SIG-M5 treated with dmso at 0.1 percent for 504 hours (cell line): Measurements from ENCODE around the gene TLL2.
"Not testable (repeated sequence)": the region's sequence is repeated elsewhere in the genome, so short reads cannot be mapped to it uniquely, and the experiment has no call there.

ENCODE experiments used
- DNase-seq: peaks from one replicate; lab custom pipeline; 2025; ENCODE audit not compliant: unreplicated experiment; lab: John Stamatoyannopoulos, UW

TLL2 gene

GRCh38 chr10:96513698-96514561, at the start of gene TLL2:
TSS of gene TLL2 (minus strand) at chr10:96513926. CDS start at chr10:96513685, 241 bp downstream.
- peak; percentile 81 for DNase-seq

DNA sequence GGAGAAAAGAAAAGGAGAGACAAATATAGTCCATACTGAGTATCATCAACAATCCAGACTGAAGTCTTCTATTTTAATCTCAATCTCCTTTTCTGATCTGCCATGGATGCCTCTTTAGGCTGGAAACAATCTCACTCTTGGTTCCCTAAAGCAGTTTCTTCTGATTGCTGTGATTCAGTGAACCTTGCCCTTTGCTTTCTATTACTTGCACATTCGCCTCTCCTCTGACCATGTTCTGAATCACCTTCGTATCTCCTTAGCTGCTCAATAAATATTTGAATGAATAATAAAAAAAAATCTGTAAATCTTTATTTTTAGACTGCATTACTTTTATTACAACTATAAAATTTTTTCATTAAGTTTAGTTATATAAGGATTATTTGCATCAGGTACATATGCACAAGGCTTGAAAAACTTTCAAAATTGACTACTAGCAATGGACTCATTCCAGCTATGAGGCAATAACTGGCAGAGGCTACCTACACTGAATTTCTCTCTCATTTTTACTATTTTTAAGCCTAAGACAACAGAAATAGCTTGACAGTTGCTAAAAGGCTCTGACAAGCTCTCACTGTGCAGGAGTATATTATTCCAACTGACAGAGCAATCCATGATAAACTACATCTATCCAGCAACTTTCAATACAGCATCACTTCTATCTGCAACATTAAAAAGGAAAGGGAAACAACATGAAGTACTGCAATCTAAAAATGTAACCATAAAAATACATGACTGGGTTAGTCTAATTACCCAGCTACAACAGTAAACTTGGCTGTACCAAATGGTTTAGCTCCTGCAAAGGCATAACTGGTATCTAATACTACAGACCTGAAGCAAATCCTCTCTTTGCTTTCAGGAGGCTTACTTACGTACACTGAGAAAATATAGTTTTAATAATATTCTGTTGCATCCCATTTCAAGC, 47.5 kb upstream of the TLL2 start:
- no peak for DNase-seq

GRCh38 chr10:96560489-96560888, 46.8 kb upstream of the TLL2 start:
- DNase-seq, result no peak

- peak; percentile 9 for DNase-seq
These were observed 42.3 kb upstream of the TLL2 start for GRCh38 chr10:96556003-96556402.

GRCh38 chr10:96555330-96555729, 41.6 kb upstream of the TLL2 start:
- DNase-seq, result no peak

DNA sequence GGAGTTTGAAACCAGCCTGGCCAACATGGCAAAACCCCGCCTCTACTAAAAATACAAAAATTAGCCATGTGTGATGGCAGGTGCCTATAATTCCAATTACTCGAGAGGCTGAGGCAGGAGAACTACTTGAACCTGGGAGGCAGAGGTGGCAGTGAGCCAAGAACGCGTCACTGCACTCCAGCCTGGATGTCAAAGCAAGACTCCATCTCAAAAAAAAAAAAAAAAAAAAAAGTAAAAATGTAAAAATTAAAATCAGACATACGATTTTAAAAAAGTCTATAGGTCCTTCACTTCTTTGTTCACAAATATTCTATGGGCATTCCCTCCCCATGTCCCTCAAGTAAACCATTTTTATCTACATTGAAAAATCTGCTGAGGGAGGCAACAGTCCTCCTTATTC, 34.9 kb upstream of the TLL2 start:
- no peak for DNase-seq

DNA sequence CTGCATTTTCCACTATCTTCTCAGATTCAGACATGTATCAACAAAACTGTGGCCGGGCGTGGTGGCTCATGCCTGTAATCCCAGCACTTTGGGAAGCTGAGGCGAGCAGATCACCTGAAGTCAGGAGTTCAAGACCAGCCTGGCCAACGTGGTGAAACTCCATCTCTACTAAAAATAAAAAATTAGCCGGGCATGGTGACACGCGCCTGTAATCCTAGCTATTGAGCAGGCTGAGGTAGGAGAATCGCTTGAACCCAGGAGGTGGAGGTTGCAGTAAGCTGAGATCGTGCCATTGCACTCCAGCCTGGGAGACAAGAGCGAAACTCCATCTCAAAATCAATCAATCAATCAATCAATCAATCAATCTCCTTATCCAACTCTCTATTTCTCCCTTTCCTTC, 31.8 kb upstream of the TLL2 start:
- not testable (repeated sequence) for DNase-seq

- no peak for DNase-seq
These were observed 28.2 kb upstream of the TLL2 start for GRCh38 chr10:96541921-96542320.

- DNase-seq, result no peak
These were observed 26.5 kb upstream of the TLL2 start for GRCh38 chr10:96540240-96540639.

- DNase-seq, result no peak
These were observed 25.0 kb upstream of the TLL2 start for GRCh38 chr10:96538683-96539082.

DNA sequence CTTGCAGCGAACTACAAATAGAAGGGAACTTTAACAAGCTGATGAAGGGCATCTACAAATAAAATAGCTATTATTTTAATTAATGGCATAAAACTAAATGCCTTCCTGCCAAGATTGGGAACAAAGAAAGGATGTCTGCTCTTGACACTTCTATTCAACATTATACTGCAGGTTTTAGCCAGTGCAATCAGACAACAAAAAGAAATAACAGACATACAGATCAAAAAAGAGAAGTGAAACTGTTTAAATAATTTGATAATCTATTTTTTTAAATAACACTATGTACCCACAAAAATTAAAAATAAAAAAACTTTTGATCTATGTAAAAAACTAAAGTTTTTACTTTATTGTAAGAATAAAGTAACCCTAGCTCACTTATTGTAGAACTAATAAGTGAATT, 22.4 kb upstream of the TLL2 start:
- no peak for DNase-seq

GRCh38 chr10:96532523-96532922, 18.8 kb upstream of the TLL2 start:
- no peak for DNase-seq

DNA sequence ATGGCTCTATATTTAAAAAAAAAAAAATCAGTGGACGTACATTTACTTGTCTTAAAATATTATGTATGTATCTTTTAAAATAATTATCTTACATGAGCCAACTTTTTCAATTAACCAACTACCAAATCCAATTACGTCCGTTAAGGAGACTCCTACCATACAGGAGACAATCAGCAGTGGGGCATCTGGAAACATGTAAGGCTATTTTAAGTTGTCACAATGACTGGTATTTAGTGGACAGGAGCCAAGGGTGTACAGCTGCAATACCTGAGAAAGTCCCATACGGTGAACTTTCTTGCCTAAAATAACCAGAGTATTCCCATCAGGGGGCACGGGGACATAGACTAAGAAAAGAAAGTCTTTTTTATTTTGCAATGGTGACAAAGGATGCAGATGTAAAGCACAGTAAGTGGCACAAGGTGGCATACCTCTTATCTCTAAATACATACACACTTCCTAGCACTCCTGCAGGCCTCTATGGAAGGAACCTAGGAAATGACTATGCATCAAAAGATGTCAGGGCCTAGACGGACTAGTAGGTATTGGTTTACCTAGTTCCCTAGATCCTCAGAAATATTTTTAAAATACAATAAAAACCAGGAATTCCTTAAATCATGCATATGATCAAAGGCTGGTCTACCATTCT, 16.0 kb upstream of the TLL2 start:
- no peak for DNase-seq

- no peak for DNase-seq
These were observed 11.0 kb upstream of the TLL2 start for GRCh38 chr10:96524741-96525140.

DNA sequence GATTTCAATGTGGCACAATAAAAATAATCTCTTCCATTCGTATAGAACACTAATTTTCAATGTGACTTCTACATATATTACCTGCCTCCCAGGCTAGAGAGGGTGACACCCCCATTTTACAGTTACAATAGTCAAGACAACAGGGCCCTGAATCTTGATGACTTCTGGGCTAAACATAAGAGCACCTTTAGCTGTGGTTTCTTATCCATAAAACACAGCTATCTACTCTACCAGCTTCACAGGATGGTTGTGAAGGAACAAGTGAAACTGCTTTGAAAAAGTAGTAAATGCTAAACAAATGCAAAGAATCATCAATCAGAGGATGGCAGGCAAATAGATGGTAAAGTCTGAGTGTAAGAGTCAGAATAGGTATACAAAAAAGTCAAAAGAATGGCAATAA, 3.6 kb upstream of the TLL2 start:
- no peak for DNase-seq

DNA sequence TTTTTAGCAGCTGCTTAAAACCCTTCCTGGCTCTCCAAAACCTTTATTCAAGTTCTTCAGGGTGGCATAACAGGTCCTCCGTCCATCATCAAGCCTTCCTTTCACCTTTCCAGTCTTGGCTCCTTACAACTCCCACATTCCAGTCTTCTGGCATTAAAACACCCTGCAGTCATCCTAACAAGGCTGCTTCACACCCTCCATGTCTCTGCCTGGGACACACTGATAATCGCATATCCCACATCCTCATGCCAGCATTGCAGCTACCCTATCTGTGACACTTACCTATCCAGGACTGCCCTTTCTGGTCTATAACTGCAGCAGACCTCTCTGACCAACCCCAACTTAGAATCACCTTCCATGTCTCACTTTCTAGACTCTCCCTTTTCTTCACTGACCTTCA, 2.6 kb upstream of the TLL2 start:
- no peak for DNase-seq

DNA sequence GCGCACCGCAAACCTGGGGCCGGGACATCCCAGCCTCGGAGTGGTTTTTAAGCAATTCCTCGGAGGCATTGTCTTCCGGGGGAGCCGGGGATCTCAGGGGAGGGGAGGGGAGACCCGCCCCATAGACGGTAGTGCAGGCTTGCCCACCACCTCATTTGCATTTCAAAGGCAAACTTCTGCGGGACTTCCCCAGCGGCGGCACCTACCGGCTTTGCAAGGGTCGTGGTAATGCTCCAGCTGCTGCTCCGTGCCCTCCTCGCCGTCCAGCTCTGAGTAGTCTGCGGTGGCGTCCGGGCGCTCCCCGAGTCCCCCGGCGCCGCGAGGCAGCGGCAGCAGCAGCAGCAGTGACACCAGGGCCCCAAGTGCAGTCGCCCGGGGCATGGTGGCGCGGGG, 425 bp downstream of the TLL2 start:
- no peak for DNase-seq

DNA sequence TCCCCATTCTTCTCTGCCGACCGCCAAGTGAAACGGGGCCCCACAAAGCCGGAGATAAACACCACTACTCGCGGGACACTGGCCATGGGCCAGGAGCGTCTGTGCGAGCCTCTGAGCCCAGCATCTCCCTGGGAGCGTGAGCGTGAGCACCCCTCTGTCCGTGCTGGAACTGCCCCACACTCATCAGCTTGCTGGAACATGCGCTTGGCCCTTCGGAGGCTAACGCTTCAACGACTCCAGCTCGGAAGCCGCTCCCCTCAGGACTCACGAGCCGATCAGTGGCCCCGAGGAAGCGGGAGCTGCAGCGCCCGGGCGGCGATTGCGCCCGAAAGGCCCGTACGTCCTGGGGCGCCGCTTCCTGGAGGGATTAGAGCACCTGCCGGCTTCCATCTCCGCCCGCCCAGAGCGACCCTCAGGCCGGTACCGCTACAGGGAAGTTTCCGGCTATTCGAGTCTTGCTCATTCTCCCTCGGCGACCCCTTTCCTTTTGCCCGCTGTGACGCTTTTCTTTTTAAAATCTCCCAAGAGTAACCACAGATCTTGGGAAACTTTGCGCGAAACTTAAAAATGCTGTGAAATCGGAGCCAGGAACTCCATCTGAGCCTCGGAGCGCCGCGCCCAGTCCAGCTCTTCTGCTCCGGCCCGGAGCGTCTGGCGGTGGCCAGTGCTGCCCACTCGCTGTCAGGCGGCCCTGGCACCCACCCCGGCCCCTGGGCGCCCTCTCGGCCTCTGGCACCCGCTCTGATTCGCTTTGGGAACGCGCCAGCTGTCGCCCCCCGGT, 1.0 kb downstream of the TLL2 start:
- DNase-seq, result no peak

GRCh38 chr10:96511044-96511945, 2.4 kb downstream of the TLL2 start:
- peak; percentile 46 for DNase-seq
